ENCODE measurements around the gene FGFBP1. TPM values are rescaled to one million over a fixed set of nuclear protein-coding genes. Genes with fewer than 3 reads are reported as not detected.

FGFBP1 gene
- total and polyA plus RNA-seq, 7 donors, result 0.08 TPM; not detected in 6

DNA sequence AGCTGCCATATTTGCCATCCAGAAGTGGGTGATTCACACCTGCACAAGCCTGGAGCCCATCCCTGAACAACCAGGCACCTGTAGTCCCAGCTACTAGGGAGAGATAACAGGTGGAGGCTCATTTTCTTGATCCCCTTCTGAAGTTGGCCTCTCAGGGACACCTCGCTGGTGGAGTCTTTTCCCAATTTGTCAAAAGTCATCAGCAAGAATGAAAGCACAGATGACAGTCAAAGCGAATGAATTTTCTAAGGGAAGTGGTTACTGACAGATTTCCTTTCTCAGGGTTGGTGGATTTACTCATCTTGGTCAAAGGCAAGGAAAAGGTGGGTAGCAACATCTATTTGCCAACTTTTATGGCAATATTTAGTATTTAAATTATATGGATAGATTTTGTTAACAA, 36.5 kb downstream of the FGFBP1 start:
- no peaks in the 10 kb centered on the region for H3K4me1 ChIP-seq
- WGBS, 3 donors, result 82 to 88% (median 87%) methylated on average over 2 of the region's 2 CpGs
- H3K9me3 ChIP-seq, result no peaks in the 10 kb centered on the region
- ATAC-seq (no peak), DNase-seq (no peak)
- H3K4me3 ChIP-seq, result no peak overlapping the region
- intact Hi-C loops (cut with DNase I), result no loop called here
- no peak overlapping the region for H3K27ac ChIP-seq
- no peaks in the 10 kb centered on the region for H3K36me3 ChIP-seq (ENCODE audit: insufficient read depth in 1 of 2, low read depth in 1 of 2)
- H3K27me3 ChIP-seq (ENCODE audit: insufficient read depth in 3 of 3, low read length in 2 of 3), result no peaks in the 10 kb centered on the region
- no peak for TF ChIP-seq CTCF (IDR thresholded peaks at IDR 0.05)

- WGBS, 3 donors, result 78 to 89% (median 80%) methylated on average over 3 of the region's 3 CpGs
- Histone ChIP-seq H3K4me1 (no peaks in the 10 kb centered on the region), H3K27me3 (ENCODE audit: insufficient read depth in 3 of 3, low read length in 2 of 3) (no peaks in the 10 kb centered on the region), H3K4me3 (no peak overlapping the region), H3K27ac (no peak overlapping the region), H3K9me3 (no peaks in the 10 kb centered on the region), H3K36me3 (ENCODE audit: insufficient read depth in 1 of 2, low read depth in 1 of 2) (no peaks in the 10 kb centered on the region)
- DNase-seq, result no peak
- intact Hi-C loops (cut with DNase I), result no loop called here
- TF ChIP-seq CTCF (IDR thresholded peaks at IDR 0.05), result no peak
- no peak for ATAC-seq
These were observed 37.5 kb downstream of the FGFBP1 start for GRCh38 chr4:15901007-15901406.

DNA sequence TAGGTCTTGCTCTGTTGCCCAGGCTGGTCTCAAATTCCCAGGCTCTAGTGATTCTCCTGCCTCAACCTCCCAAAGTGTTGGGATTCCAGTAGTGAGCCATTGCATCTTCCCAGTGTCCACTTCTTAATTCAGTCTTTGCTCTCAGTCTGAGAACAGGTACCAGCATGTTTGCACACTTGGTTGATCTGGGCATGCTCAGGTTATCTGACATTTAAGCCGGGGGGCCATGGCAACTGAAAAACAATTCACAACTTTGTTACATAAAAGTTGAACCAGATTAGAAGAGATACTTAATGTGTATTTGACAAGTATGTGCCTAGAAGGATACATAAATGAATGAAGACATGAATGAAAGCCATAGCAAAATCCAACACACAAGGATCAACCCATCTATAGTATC, 39.0 kb downstream of the FGFBP1 start:
- 90 to 97% (median 90%) methylated on average over 1 of the region's 1 CpG for WGBS, 3 donors
- Histone ChIP-seq H3K36me3 (ENCODE audit: insufficient read depth in 1 of 2, low read depth in 1 of 2) (no peaks in the 10 kb centered on the region), H3K4me3 (no peak overlapping the region), H3K9me3 (no peaks in the 10 kb centered on the region), H3K27me3 (ENCODE audit: insufficient read depth in 3 of 3, low read length in 2 of 3) (no peaks in the 10 kb centered on the region), H3K27ac (no peak overlapping the region), H3K4me1 (no peaks in the 10 kb centered on the region)
- DNase-seq, result no peak
- no peak for TF ChIP-seq CTCF (IDR thresholded peaks at IDR 0.05)
- ATAC-seq, result no peak
- intact Hi-C loops (cut with DNase I), result no loop called here

- Histone ChIP-seq H3K9me3 (no peaks in the 10 kb centered on the region), H3K4me1 (no peaks in the 10 kb centered on the region), H3K27me3 (ENCODE audit: insufficient read depth in 3 of 3, low read length in 2 of 3) (peaks cover 0 to under 1% (median 0%) of the 10 kb centered on the region in 3 donors), H3K36me3 (ENCODE audit: insufficient read depth in 1 of 2, low read depth in 1 of 2) (no peaks in the 10 kb centered on the region), H3K27ac (no peak overlapping the region), H3K4me3 (no peak overlapping the region)
- TF ChIP-seq CTCF (IDR thresholded peaks at IDR 0.05), result no peak
- intact Hi-C loops (cut with DNase I), result no loop called here
- no peak for ATAC-seq
- DNase-seq, result no peak
These were observed 39.6 kb downstream of the FGFBP1 start for GRCh38 chr4:15898902-15899301.

- no peak for DNase-seq
These were observed 41.0 kb downstream of the FGFBP1 start for GRCh38 chr4:15897577-15897976.

More at GRCh38 chr4:15897577-15897976, 41.0 kb downstream of the FGFBP1 start:
- H3K4me3 ChIP-seq, result no peak overlapping the region
- no peak for TF ChIP-seq CTCF (IDR thresholded peaks at IDR 0.05)
- H3K36me3 ChIP-seq (ENCODE audit: insufficient read depth in 1 of 2, low read depth in 1 of 2), result no peaks in the 10 kb centered on the region
- no peak overlapping the region for H3K27ac ChIP-seq
- no peaks in the 10 kb centered on the region for H3K9me3 ChIP-seq
- 82 to 89% (median 89%) methylated on average over 2 of the region's 2 CpGs for WGBS, 3 donors
- H3K4me1 ChIP-seq, result no peaks in the 10 kb centered on the region
- no peak for ATAC-seq
- intact Hi-C loops (cut with DNase I), result no loop called here
- peaks cover 0 to 2% (median 0%) of the 10 kb centered on the region in 3 donors for H3K27me3 ChIP-seq (ENCODE audit: insufficient read depth in 3 of 3, low read length in 2 of 3)
